GM11168 (cell line): ENCODE data around the gene CARM1.
"Not testable (repeated sequence)": the region's sequence is repeated elsewhere in the genome, so short reads cannot be mapped to it uniquely, and the experiment has no call there.

ENCODE experiments used
- in situ Hi-C: fragments of 300-500 bp; cut with MboI; formaldehyde crosslinking; loops from one replicate; pipeline ENCODE4 v1.12.0; 2022; ENCODE audit warnings: low sequenced_read_pairs; ENCODE audit not compliant: unreplicated experiment

The CARM1 gene

DNA sequence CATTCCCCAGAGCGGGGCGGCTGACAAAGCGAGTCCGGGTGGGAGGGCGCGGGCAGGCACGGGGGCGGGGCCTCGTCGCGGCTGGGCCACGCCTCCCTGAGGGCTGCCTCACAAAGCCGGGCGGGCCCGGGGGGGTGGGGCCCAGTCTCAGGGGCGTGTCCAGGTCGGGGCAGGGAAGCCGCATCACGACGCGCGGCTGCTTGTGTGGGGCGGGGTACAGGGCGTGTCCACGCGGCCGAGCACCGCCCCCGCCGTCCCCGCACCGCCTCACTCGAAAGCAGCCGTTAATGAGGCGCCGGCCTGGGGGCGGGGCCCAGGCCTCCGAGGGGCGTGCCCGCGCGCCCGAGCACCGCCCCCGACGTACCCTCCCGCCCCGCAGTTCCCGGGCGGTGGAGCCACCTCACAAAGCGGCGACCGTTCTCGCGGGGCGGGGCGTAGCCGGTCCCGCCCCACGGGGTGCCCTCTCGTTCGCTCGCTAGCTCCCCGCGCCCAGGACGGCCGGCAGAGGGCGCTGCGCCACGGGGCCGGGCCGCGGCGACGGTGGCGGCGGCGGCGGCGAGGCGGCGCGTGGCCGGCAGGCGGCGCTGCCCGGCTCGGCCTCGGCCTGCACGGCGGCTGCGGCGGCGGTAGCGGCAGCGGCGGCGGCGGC is at the start of gene CARM1:
CARM1 (plus strand) TSS at position 599 of the 649 bp plus-strand sequence. CDS start 150 bp downstream, outside the sequence.
- in situ Hi-C loops = no loop called here

DNA sequence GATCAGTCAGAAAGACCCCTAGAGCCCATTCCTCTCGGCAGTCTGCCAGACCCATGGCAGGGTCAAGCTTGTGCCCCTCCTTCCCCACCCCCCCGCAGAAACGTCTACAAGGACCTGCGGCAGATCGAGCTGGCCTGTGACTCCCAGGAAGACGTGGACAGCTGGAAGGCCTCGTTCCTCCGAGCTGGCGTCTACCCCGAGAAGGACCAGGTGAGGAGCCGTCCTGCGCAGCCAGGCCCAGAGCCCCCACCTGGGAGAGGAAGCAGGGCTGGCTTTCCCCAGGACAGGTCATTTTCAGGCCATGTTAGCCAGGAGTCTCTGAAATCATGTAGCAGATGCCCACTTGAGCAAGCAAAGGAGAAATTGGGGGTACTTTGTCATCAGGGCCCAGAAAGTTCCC is 47.7 kb upstream of the CARM1 start:
- in situ Hi-C loops = no loop called here

DNA sequence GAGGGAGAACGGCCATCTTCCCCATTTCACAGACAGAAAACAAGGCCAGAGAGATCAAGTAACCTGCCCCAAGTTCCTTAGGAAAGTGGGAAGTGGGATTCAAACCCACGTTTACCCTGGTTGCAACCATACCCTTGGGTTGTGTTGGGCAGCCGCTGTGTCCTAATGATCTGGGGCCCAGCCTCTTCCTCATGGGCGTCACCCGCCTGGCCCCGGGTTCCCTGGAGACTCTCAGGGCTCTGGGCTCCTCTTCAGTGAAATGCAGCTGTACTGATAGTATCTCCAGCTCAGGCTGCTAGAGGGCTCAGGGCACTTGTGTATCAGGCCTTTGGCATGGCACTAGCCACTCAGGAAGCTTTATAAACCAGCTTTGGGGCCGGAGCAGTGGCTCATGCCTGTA is 45.1 kb upstream of the CARM1 start:
- in situ Hi-C loops = no loop called here

DNA sequence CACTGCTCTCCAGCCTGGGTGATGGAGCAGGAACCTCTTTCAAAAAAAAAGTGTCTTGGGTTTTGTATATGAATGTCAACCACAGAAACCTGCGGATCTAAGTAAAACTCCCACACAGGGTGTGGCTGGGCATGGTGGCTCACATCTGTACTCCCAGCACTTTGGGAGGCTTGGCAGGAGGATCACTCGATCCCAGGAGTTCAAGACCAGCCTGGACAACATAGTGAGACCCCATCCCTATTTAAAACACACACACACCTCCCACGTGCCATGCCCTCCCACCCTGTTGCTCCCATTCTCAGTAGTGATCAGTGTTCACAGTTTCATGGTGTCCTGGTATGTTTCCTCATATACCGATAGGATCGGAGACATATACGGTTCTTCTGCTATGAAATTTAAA is 44.5 kb upstream of the CARM1 start:
- in situ Hi-C loops = no loop called here

DNA sequence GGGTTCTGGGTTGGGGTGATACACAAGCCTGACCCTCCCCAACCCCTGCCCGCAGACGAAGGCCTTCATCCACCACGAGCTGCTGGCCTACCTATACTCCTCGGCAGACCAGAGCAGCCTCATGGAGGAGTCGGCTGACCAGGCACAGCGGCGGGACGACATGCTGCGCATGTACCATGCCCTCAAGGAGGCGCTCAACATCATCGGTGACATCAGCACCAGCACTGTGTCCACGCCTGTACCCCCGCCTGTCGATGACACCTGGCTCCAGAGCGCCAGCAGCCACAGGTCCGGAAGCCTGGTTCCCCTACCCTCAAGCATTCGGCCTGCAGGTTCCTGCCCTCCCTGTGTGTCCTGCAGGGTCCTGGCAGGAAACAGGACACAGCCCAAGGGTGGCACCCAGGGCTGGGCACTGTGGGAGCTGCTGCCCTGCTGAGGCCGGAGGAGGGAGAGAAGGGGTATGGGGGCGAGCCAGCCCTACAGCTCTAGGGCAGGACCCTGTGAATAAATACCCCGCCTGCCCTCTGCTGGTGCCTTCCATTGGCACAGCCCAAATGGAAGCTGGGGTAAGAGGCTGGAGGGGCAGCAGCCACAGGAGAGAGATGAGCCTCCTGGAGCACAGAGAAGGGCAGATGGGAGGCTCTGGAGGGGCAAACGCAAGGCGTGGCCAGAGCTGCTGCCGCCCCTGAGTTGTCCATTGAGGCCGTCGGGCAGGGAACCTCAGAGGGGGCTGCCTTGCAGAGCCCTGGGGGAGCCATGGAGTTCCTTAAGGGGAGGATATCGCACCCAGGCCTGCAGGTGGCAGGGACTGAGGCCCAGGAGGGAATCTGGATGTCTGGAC is 42.2 kb upstream of the CARM1 start:
- in situ Hi-C loops = no loop called here

DNA sequence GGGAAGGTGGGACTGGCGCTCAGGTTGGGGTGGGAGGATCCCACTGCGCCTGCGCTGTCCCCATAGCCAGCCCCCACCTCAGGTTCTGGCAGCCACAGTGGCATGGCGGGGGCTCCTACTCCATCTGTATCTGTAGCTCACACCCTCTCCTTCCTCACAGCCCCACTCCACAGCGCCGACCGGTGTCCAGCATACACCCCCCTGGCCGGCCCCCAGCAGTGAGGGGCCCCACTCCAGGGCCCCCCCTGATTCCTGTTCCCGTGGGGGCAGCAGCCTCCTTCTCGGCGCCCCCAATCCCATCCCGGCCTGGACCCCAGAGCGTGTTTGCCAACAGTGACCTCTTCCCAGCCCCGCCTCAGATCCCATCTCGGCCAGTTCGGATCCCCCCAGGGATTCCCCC is 41.4 kb upstream of the CARM1 start:
- in situ Hi-C loops = no loop called here

DNA sequence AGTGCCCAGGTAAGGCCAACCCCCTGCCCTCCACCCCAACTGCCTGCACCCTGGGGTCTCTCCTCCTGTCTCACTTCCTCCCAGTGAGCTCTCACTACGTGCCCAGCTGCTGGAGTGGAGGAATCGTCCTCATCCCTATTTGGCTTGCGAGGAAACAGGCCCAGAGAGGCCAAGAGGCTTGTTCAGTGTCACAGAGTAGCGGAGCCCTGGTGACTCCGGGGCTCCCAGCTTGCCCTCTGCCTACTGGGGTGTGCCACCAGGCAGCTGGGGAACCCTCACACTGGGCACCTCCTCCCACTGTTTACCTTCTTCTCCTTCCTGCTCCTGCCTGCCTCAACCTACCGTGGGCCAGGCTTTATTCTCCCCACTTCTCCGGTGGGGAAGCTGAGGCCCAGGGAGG is 41.0 kb upstream of the CARM1 start:
- in situ Hi-C loops = no loop called here

DNA sequence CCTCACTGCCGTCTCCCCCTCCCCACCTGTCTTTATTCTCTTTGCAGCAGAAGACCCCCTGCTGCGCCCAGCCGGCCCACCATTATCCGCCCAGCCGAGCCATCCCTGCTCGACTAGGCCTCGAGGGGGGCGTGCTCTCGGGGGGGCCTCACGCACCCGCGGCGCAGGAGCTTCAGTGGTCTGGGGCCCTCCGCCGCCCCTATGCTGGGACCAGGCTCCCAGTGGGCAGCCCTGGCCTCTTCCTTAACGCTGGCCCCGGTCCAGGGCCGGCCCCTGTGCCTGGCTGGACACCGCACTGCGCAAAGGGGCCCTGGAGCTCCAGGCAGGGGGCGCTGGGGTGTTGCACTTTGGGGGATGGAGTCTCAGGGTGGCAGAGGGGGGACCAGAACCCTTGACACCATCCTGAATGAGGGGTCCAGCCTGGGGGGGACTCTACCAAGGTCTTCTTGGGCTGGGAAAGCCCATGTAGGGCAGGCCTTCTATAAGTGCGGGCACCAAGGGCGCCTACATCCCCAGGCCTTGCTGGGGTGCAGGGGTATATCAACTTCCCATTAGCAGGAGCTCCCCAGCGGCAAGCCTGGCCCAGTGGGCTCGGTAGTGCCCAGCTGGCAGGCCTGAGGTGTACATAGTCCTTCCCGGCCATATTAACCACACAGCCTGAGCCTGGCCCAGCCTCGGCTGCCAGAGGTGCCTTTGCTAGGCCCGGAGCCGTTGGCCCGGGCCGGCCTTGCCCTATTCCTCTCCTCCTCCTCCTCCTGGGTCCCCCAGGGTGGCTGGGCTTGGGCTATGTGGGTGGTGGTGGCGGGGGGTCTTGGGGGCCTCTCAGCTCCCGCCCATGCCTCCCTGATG is 40.2 kb upstream of the CARM1 start:
- in situ Hi-C loops = no loop called here

DNA sequence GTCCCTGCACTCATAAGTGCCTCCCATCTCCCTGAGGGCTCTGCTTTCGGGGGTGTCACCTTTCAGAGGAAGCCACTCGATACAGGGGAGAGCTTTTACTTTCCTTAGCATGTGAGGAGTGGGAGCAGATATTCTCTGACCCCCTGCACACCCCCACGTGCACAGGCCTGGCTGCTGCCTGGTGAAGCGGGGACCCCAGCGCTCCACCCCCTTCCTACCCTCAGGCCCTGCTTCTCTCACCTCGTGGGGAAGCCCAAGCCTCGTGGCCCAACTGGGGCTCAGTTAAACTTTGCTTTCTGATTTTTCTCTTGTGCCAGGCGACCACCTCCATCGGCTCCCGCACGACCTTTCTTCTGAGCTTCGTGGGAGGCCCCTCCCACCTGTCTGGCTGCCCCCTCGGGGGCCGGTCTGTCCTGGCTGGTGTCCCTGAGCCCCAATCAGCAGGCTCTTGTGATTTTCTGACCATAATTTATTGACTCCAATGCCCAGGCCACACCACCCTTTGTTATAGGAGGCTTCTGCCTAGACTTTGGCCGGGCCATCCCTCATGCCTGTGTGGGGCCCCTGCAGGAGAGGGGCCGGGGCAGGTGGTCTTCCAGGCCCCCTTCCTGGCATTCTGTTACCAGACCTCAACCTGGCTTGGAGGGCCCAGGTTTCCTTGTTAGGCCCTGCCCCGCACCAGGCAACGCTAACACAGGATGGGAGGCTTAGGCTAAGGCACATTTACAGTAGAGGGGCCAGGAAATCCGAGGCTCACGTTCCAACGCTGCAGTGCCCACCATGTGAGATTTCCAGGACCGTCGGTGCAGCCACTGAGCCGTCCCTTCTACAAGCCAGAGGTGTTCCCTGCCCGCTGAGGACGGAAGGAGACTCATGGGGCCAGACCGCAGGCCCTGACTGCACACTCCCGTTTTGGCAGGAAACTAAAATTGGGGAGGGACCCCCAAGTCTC is 39.1 kb upstream of the CARM1 start:
- in situ Hi-C loops = no loop called here

DNA sequence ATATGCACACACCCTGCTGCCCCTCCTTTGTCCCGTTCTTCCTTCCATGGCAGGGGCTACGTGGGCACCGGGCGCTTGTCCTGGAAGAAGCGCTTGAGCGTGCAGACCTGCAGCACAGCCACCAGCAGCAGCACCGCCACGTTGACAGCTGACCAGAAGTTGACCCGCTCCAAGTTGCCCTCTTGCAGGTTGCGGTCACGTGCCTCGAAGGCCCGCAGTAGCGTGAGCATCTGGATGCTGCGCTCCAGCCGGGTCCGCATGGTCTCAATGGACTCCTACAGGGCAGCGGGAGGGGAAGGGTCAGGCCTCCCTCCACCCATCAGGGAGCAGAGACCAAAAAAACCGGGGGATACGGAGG is 38.4 kb upstream of the CARM1 start:
- in situ Hi-C loops = no loop called here

DNA sequence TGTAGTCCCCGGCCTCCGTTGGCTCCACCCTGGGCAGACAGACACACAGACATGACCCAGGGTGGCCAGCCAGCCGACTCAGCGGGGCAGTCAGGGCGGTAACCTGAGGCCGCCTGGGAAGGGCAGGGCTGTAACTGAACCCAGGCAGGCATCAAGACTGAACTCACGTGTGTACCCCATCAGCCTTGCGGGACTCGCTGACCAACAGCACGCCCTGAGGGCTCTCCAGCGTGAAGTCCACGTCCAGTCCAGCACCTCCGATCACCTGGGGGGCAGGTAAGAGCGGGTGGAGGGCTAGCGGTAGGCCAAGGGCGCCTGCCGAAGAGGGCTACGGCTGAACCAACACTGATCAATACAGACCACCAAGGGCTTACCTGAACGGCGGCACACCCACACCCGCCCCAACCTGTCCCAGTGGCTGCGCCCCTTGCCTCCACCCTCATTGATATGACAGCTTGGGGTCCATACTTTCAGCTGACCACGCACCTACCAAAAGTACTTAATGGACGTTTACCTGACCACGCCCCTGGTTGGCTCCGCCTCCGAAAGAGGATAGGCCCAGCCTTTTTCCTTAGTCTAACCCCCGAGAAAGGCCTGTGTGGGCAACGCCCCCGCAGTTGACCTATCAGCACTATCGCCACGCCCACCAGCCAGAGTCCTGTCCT is 36.1 kb upstream of the CARM1 start:
- in situ Hi-C loops = no loop called here

DNA sequence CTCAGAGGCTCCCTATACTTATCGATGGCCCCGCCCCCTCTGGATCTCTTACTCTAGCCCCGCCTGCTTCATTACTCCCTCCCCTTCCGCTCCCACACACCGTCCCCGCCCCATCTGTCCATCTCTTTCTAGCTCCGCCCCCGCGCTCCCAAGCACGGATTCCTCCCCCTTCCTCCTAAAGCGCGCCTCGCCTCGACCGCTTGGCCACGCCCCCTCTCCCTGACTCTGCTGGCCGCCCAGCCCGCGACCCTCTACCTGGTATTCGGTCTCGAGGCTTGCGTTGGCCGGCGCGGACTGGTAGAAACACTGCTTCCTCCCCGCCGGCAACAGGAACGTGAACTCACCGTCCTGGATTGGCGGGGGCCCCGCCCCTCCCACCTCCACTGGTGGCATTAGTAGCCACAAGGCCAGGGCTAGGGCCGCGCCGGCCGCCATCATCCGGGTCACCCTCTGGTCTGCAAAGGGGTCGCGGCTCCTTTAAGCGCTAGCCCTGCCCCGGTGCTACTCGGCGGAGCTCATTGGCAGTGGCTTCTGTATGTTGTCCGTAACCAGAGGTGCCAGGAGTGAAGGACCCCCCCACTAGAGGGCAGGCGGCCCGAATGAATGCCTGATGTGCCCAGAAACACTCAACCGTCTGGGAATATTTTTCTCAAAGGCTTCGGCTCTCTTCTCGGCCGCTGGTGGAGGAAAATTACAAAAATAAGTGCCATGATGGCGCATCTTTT is 35.4 kb upstream of the CARM1 start, which contains the start of gene TMED1:
TMED1 (minus strand) TSS at position 459 of the 725 bp plus-strand sequence; CDS start at position 438, 21 bp downstream.
- in situ Hi-C loops = no loop called here

DNA sequence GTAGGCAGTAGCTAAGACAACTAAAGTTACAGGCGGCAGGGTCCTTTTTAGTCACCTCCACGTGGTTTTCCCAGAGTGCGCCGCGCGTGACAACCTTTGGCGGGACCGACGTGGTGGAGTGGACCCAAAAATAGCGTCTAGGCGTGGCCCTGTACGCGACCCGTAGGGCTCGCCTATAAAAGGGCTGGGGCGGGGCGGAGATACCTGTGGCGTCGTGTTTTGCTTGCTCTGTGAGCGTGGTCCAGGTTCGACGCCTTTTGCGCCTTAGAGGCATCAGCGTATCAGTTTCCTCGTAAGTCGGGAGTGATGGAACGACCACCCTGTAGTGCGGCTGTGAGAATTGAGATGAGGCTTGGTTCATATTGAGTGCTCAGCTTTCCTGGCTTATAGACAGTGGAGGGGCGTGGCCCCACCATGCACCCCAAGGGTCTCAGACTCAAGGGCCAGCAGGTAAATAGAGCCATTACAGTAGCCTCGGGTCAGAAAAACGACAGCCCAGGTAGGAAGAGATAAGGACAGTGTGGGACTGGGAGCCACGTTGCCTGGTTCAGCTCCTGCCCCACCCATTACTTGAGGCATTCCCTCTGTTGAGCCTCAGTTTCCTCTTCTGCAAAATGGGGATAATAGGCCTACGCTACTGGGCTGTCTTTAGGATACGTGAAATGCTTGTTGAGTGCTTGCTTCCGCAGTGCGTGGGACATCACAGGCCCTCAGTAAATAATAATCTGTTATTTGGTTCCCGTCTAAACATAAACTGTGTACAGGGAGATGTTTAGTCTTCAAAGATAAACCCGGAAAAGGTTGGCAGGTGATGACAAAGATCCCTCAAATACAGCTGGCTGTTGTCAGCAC is 34.6 kb upstream of the CARM1 start:
- in situ Hi-C loops = no loop called here

DNA sequence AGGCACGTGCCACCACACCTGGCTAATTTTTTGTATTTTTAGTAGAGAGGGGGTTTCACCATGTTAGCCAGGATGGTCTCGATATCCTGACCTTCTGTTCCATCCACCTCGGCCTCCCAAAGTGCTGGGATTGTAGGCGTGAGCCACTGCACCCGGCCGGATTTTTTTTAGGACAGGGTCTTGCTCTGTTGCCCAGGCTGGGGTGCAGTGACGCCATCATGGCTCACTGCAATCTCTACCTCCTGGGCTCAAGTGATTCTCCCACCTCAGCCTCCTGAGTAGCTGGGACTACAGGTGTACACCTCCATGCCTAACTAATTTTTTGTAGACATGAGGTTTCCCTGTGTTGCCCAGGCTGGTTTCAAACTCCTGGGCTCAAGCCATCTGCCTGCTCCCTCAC is 33.7 kb upstream of the CARM1 start:
- in situ Hi-C loops = not testable (repeated sequence)

DNA sequence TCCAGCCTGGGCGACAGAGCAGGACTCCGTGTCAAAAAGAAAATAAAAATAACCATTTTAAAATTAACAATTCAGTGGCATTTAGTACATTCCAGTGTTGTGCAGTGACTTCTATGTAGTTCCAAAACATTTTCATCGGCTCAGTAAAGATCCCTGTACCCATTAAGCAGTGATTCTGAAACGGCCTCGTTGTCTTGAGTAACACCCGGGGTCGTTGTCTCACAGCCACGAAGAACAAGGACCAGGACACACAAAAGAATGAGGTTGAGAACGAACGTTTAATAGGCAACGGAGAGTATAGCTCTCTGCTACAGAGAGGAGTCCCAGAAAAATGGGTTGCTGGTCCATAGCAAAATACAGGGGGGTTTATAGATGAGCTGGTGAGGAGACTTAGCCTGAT is 33.0 kb upstream of the CARM1 start:
- in situ Hi-C loops = no loop called here

DNA sequence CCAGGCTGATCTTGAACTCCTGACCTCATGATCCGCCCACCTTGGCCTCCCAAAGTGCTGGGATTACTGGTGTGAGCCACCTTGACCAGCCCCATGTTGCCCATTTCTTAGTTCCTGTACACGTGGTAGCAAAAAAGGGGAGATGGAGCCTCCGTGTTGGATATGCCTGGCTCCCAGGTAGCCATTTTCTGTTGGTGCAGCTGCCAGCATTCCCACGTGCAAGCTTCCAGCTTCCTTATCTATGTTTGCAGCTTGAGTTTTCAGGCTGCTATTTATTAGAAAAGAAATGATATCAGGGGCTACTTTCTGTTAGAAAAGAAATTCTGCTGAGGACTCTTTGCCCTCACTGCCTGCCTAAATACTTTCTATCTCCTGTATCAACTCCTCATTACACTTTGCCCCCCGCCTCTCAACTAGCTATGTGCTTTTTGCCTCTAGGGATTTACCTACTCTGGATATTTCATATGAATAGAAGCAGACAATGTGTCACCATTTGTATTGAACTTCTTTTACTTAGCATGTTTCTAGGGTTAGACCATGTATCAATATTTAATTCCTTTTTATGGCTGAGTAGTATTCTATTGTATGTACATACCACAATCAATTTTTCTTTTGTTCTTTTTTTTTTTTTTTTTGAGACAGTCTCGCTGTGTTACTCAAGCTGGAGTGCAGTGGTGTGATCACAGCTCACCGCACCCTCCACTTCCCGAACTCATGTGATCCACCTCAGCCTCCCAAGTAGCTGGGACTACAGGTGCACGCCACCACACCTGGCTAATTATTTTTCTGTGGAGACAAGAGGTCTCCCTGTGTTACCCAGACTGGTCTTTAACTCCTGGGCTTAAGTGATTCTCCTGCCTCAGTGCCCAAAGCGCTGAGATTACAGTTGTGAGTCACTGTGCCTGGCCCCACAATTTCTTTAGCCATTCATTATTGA is 32.0 kb upstream of the CARM1 start:
- in situ Hi-C loops = no loop called here

DNA sequence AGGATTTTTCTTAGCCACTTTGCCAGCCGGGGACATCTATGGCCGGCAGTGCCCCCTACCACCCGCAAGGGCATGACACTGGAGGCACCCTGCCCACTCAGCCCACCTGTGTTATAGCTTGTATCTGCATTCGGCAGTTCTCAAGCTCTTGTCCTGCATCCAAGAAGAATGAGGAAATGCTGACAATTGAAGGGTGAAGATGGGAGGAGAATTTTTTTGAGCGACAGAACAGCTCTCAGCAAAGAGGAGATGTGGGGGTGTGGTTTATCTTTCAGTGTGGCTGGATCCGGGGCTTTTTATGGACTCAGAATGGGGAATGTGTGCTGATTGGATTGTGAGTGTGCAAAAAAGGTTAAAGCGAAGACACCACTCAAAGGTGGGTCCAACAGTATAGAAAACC is 28.6 kb upstream of the CARM1 start:
- in situ Hi-C loops = no loop called here
